CD14-positive monocyte (primary cell): ENCODE results near the gene DDC. TPM values are rescaled to one million over a fixed set of nuclear protein-coding genes. Genes with fewer than 3 reads are reported as not detected.

Experiments used
- DNase-seq, 3 donors: peaks; one replicate each; pipeline ENCODE4 v3.0.0-alpha.2; 2011 to 2022
- H2AFZ ChIP-seq: 2 replicates; pipeline ENCODE4 v1.6.0; 2012; ENCODE audit warnings: mild to moderate bottlenecking, low read depth, low read length, inconsistent platforms; ENCODE audit not compliant: insufficient read depth, poor library complexity, severe bottlenecking
- H3K27ac ChIP-seq, 2 donors: 1 replicate in 1 of 2; 2 replicates in 1 of 2; pipeline ENCODE4 v1.5.1; 2012 to 2013; ENCODE audit warnings: low read length in 2 of 2, control low read depth in 1 of 2, inconsistent platforms in 1 of 2, low read depth in 1 of 2, mild to moderate bottlenecking in 1 of 2
- H3K27me3 ChIP-seq, 2 donors: one replicate each; pipeline versions ENCODE4 v1.6.0 to v1.6.1; 2011 to 2013; ENCODE audit warnings: low read length in 2 of 2; ENCODE audit not compliant: control insufficient read depth in 2 of 2, insufficient read depth in 2 of 2
- H3K36me3 ChIP-seq, 2 donors: replicated peaks in 1 of 2; 1 replicate in 1 of 2; 2 replicates in 1 of 2; pipeline versions ENCODE4 v1.5.1 to v1.6.1; 2012 to 2013; ENCODE audit warnings: low read length in 2 of 2, control low read depth in 1 of 2, inconsistent platforms in 1 of 2, mild to moderate bottlenecking in 1 of 2; ENCODE audit not compliant: insufficient read depth in 2 of 2, control insufficient read depth in 1 of 2
- H3K4me1 ChIP-seq, 2 donors: 1 replicate in 1 of 2; 2 replicates in 1 of 2; pipeline versions ENCODE4 v1.5.1 to v1.6.1; 2012 to 2013; ENCODE audit warnings: low read length in 2 of 2, control low read depth in 1 of 2, inconsistent platforms in 1 of 2, mild to moderate bottlenecking in 1 of 2, moderate library complexity in 1 of 2; ENCODE audit not compliant: insufficient read depth in 2 of 2, control insufficient read depth in 1 of 2
- H3K4me2 ChIP-seq: replicated peaks from 2 replicates; pipeline ENCODE3; 2012; ENCODE audit warnings: low read length, moderate library complexity, mild to moderate bottlenecking; ENCODE audit not compliant: poor library complexity, severe bottlenecking; ENCODE audit errors: extremely low read depth
- H3K4me3 ChIP-seq, 3 experiments: fragments of 200-600 bp in 1 of 3; sonication (generic) in 1 of 3; replicated peaks in 1 of 3; 1 replicate in 2 of 3; 2 replicates in 1 of 3; pipeline ENCODE4 v1.5.1; 2011 to 2013; ENCODE audit warnings: low read length in 3 of 3, mild to moderate bottlenecking in 3 of 3, control low read depth in 2 of 3, low read depth in 2 of 3, inconsistent platforms in 1 of 3, moderate library complexity in 1 of 3
- H3K79me2 ChIP-seq: 2 replicates; pipeline ENCODE4 v1.6.0; 2012; ENCODE audit warnings: mild to moderate bottlenecking, control low read depth, inconsistent platforms, low read length, moderate library complexity; ENCODE audit not compliant: insufficient read depth
- H3K9ac ChIP-seq: 2 replicates; pipeline ENCODE4 v1.6.0; 2017; ENCODE audit warnings: low read length, mild to moderate bottlenecking; ENCODE audit not compliant: insufficient read depth, poor library complexity, severe bottlenecking
- H3K9me3 ChIP-seq, 2 donors: replicated peaks in 1 of 2; 1 replicate in 1 of 2; 2 replicates in 1 of 2; pipeline versions ENCODE4 v1.5.1 to v1.6.1; 2012 to 2013; ENCODE audit warnings: low read length in 2 of 2, control low read depth in 1 of 2; ENCODE audit not compliant: control insufficient read depth in 1 of 2, insufficient read depth in 1 of 2
- H4K20me1 ChIP-seq: 2 replicates; pipeline ENCODE4 v1.6.0; 2012; ENCODE audit warnings: mild to moderate bottlenecking, low read length, control low read depth, moderate library complexity; ENCODE audit not compliant: insufficient read depth
- H3K27ac Mint-ChIP-seq, 7 donors: one replicate each; pipeline ENCODE4 v1.8.0; 2020; ENCODE audit warnings: mild to moderate bottlenecking in 7 of 7, mixed read lengths in 7 of 7, moderate library complexity in 6 of 7, inconsistent platforms in 2 of 7
- H3K27me3 Mint-ChIP-seq, 3 donors: one replicate each; pipeline ENCODE4 v1.8.0; 2021 to 2022; ENCODE audit warnings: low read depth in 3 of 3, mild to moderate bottlenecking in 3 of 3, mixed read lengths in 3 of 3, moderate library complexity in 3 of 3, inconsistent platforms in 1 of 3
- H3K36me3 Mint-ChIP-seq, 2 donors: one replicate each; pipeline ENCODE4 v1.8.0; 2020; ENCODE audit warnings: mixed read lengths in 2 of 2, inconsistent platforms in 1 of 2, mild to moderate bottlenecking in 1 of 2
- H3K4me1 Mint-ChIP-seq: one replicate; pipeline ENCODE4 v1.8.0; 2020; ENCODE audit warnings: mild to moderate bottlenecking, mixed read lengths
- H3K4me3 Mint-ChIP-seq, 2 donors: one replicate each; pipeline ENCODE4 v1.8.0; 2020; ENCODE audit warnings: mild to moderate bottlenecking in 2 of 2, mixed read lengths in 2 of 2, moderate library complexity in 1 of 2
- H3K9me3 Mint-ChIP-seq, 7 donors: one replicate each; pipeline ENCODE4 v1.8.0; 2020 to 2022; ENCODE audit warnings: mixed read lengths in 7 of 7, mild to moderate bottlenecking in 6 of 7, moderate library complexity in 6 of 7, inconsistent platforms in 2 of 7
- CTCF ChIP-seq: fragments of 200-600 bp; IDR thresholded peaks from one replicate; pipeline ENCODE4 v1.8.0; 2022; ENCODE audit warnings: antibody characterized with exemption, mild to moderate bottlenecking
- WGBS: methylation state at CpG from one replicate; pipeline ENCODE4 v1.1.5; 2013; ENCODE audit warnings: missing lambda C conversion rate; ENCODE audit not compliant: insufficient coverage; 5-methylcytosine and 5-hydroxymethylcytosine counted together
- intact Hi-C, 2 donors: fragments of 100-400 bp; cut with micrococcal nuclease; formaldehyde crosslinking; loops; one replicate each; pipeline versions ENCODE4 v1.15.0 to v1.15.1; 2023
- polyA plus RNA-seq, 3 donors: library from polyadenylated mRNA; depleted of rRNA in 1 of 3; unstranded in 2 of 3; stranded (reverse) in 1 of 3; fragments of 300-500 nt in 2 of 3; fragments of >200 nt in 1 of 3; fragmentation: Illumina TruSeq in 2 of 3; gene quantifications; 1 replicate in 2 of 3; 2 replicates in 1 of 3; pipeline ENCODE4 v1.2.3, GENCODE V29; 2012 to 2021

Gene DDC
- polyA plus RNA-seq, 3 donors = not detected

GRCh38 chr7:50477640-50478039 lies 87.6 kb downstream of the DDC start:
- DNase-seq = no peak
- H3K4me2 ChIP-seq = no peak overlapping the region
- no peak overlapping the region for H2AFZ ChIP-seq
- H3K4me1 ChIP-seq = no peaks in the 10 kb centered on the region
- no peak overlapping the region for H3K27ac Mint-ChIP-seq
- H3K9me3 ChIP-seq = no peaks in the 10 kb centered on the region
- H3K9ac ChIP-seq = no peak overlapping the region
- no peaks in the 10 kb centered on the region for H3K4me1 Mint-ChIP-seq
- intact Hi-C loops = no loop called here
- H3K36me3 Mint-ChIP-seq = no peaks in the 10 kb centered on the region
- no peaks in the 10 kb centered on the region for H4K20me1 ChIP-seq
- H3K27ac ChIP-seq = no peak overlapping the region
- TF ChIP-seq CTCF = no peak
- peaks cover 0 to 7% (median 3%) of the 10 kb centered on the region in 3 donors for H3K27me3 Mint-ChIP-seq
- no peaks in the 10 kb centered on the region for H3K9me3 Mint-ChIP-seq
- H3K4me3 Mint-ChIP-seq = no peak overlapping the region
- no peaks in the 10 kb centered on the region for H3K27me3 ChIP-seq
- no peaks in the 10 kb centered on the region for H3K79me2 ChIP-seq
- no peaks in the 10 kb centered on the region for H3K36me3 ChIP-seq
- H3K4me3 ChIP-seq = no peak overlapping the region
- 93% methylated on average over 5 of the region's 6 CpGs for WGBS

- no peaks in the 10 kb centered on the region for H3K36me3 Mint-ChIP-seq
- Histone ChIP-seq H3K9ac (no peak overlapping the region), H3K36me3 (no peaks in the 10 kb centered on the region), H3K27ac (no peak overlapping the region), H3K27me3 (no peaks in the 10 kb centered on the region), H3K9me3 (no peaks in the 10 kb centered on the region), H4K20me1 (no peaks in the 10 kb centered on the region), H3K4me1 (no peaks in the 10 kb centered on the region), H3K4me2 (no peak overlapping the region), H3K4me3 (no peak overlapping the region), H3K79me2 (no peaks in the 10 kb centered on the region), H2AFZ (no peak overlapping the region)
- TF ChIP-seq CTCF = no peak
- H3K27ac Mint-ChIP-seq = no peak overlapping the region
- intact Hi-C loops = no loop called here
- no peaks in the 10 kb centered on the region for H3K4me1 Mint-ChIP-seq
- H3K9me3 Mint-ChIP-seq = no peaks in the 10 kb centered on the region
- peaks cover 0 to 7% (median 3%) of the 10 kb centered on the region in 3 donors for H3K27me3 Mint-ChIP-seq
- DNase-seq = no peak
- no peak overlapping the region for H3K4me3 Mint-ChIP-seq
- 82% methylated on average over 4 of the region's 9 CpGs for WGBS
Observed at GRCh38 chr7:50476953-50477625, 88.1 kb downstream of the DDC start.
